HEK293 (cell line): Measurements from ENCODE around the gene TEX53.

Experiments used
- CTCF ChIA-PET: fragments of 350-600 bp; formaldehyde crosslinking; extraction: SDS; loops from one replicate; lab custom pipeline; 2021; ENCODE audit warnings: antibody characterized with exemption; lab: Yijun Ruan, JAX
- POLR2A ChIA-PET: fragments of 300-600 bp; formaldehyde crosslinking; extraction: SDS; loops from one replicate; lab custom pipeline; 2020; ENCODE audit warnings: antibody characterized with exemption, inconsistent platforms; lab: Yijun Ruan, JAX
- H3K27ac ChIP-seq: fragments of 200-500 bp; sonication (Bioruptor generic); 2 replicates; pipeline ENCODE4 v1.5.1; 2014; ENCODE audit warnings: low read depth, low read length, control low read depth, inconsistent platforms; ENCODE audit errors: extremely low read depth
- H3K36me3 ChIP-seq, 2 experiments: fragments of 200-500 bp in 1 of 2; sonication (Bioruptor generic) in 1 of 2; 1 replicate in 1 of 2; 2 replicates in 1 of 2; pipeline ENCODE4 v1.5.1; 2014 to 2017; ENCODE audit warnings: inconsistent platforms in 2 of 2, low read length in 2 of 2; ENCODE audit not compliant: control insufficient read depth in 2 of 2, insufficient read depth in 1 of 2
- H3K4me1 ChIP-seq: fragments of 200-500 bp; sonication (Bioruptor generic); 2 replicates; pipeline ENCODE4 v1.5.1; 2014; ENCODE audit warnings: mild to moderate bottlenecking, low read length, inconsistent platforms; ENCODE audit not compliant: control insufficient read depth, insufficient read depth
- H3K4me3 ChIP-seq: 2 replicates; pipeline ENCODE4 v1.5.1; 2011; ENCODE audit warnings: low read depth, mild to moderate bottlenecking, control low read depth, low read length, moderate library complexity
- H3K9me3 ChIP-seq: fragments of 200-500 bp; sonication (Bioruptor generic); 2 replicates; pipeline ENCODE4 v1.5.1; 2014; ENCODE audit warnings: low read depth, low read length, inconsistent platforms; ENCODE audit not compliant: control insufficient read depth, insufficient read depth
- AEBP2 ChIP-seq: fragments of 450-650 bp; formaldehyde crosslinking; IDR thresholded peaks from 2 replicates; pipeline ENCODE4 v1.5.1; 2016; ENCODE audit warnings: missing biosample characterization, missing genetic modification characterization, borderline replicate concordance
- FEZF1 ChIP-seq: fragments of 450-650 bp; formaldehyde crosslinking; IDR thresholded peaks from 2 replicates; pipeline ENCODE4 v1.5.1; 2016; ENCODE audit warnings: missing biosample characterization, missing genetic modification characterization
- SETDB1 ChIP-seq: IDR thresholded peaks from one replicate; pipeline ENCODE4 v1.6.1; 2017; ENCODE audit warnings: mild to moderate bottlenecking, low read length, moderate library complexity, mixed read lengths; ENCODE audit not compliant: insufficient read length
- SP2 ChIP-seq: fragments of 450-650 bp; formaldehyde crosslinking; IDR thresholded peaks from 2 replicates; pipeline ENCODE4 v1.5.1; 2016; ENCODE audit warnings: missing biosample characterization, missing genetic modification characterization
- TCF7L2 ChIP-seq: IDR thresholded peaks from 2 replicates; pipeline ENCODE4 v1.6.1; 2011; ENCODE audit warnings: low read depth, mild to moderate bottlenecking, inconsistent platforms, low read length, moderate library complexity, borderline replicate concordance
- ZBTB48 ChIP-seq: fragments of 450-650 bp; formaldehyde crosslinking; IDR thresholded peaks from 2 replicates; pipeline ENCODE4 v1.5.1; 2016; ENCODE audit warnings: missing biosample characterization, missing genetic modification characterization
- ZFP3 ChIP-seq: fragments of 450-650 bp; formaldehyde crosslinking; IDR thresholded peaks from 2 replicates; pipeline ENCODE4 v1.5.1; 2016; ENCODE audit warnings: low read depth, missing biosample characterization, missing genetic modification characterization
- ZNF132 ChIP-seq: fragments of 450-650 bp; formaldehyde crosslinking; IDR thresholded peaks from 2 replicates; pipeline ENCODE4 v1.5.1; 2017; ENCODE audit warnings: missing biosample characterization, missing genetic modification characterization, borderline replicate concordance
- ZNF133 ChIP-seq: fragments of 450-650 bp; formaldehyde crosslinking; IDR thresholded peaks from 2 replicates; pipeline ENCODE4 v1.5.1; 2016; ENCODE audit warnings: missing biosample characterization, missing genetic modification characterization
- ZNF202 ChIP-seq: fragments of 450-650 bp; formaldehyde crosslinking; IDR thresholded peaks from 2 replicates; pipeline ENCODE4 v1.5.1; 2016; ENCODE audit warnings: missing biosample characterization, missing genetic modification characterization, borderline replicate concordance
- ZNF26 ChIP-seq: fragments of 450-650 bp; formaldehyde crosslinking; IDR thresholded peaks from 2 replicates; pipeline ENCODE4 v1.5.1; 2016; ENCODE audit warnings: missing biosample characterization, missing genetic modification characterization
- ZNF350 ChIP-seq: fragments of 450-650 bp; formaldehyde crosslinking; IDR thresholded peaks from 2 replicates; pipeline ENCODE4 v1.5.0; 2017; ENCODE audit warnings: missing biosample characterization, mild to moderate bottlenecking, missing genetic modification characterization
- ZNF362 ChIP-seq: fragments of 450-650 bp; formaldehyde crosslinking; IDR thresholded peaks from 2 replicates; pipeline ENCODE4 v1.5.1; 2016; ENCODE audit warnings: missing biosample characterization, missing genetic modification characterization
- ZNF404 ChIP-seq: fragments of 450-650 bp; formaldehyde crosslinking; IDR thresholded peaks from 2 replicates; pipeline ENCODE4 v1.5.1; 2017; ENCODE audit warnings: missing biosample characterization, missing genetic modification characterization
- ZNF426 ChIP-seq: fragments of 450-650 bp; formaldehyde crosslinking; IDR thresholded peaks from 2 replicates; pipeline ENCODE4 v1.5.1; 2017; ENCODE audit warnings: missing biosample characterization, missing genetic modification characterization, mild to moderate bottlenecking, inconsistent platforms, moderate library complexity
- ZNF433 ChIP-seq: fragments of 450-650 bp; formaldehyde crosslinking; IDR thresholded peaks from 2 replicates; pipeline ENCODE4 v1.5.1; 2016; ENCODE audit warnings: missing biosample characterization, missing genetic modification characterization, low read depth
- ZNF580 ChIP-seq: fragments of 450-650 bp; formaldehyde crosslinking; IDR thresholded peaks from 2 replicates; pipeline ENCODE4 v1.5.1; 2016; ENCODE audit warnings: missing biosample characterization, missing genetic modification characterization
- ZNF600 ChIP-seq: fragments of 450-650 bp; formaldehyde crosslinking; IDR thresholded peaks from 2 replicates; pipeline ENCODE4 v1.5.1; 2016; ENCODE audit warnings: missing biosample characterization, missing genetic modification characterization
- ZNF707 ChIP-seq: fragments of 450-650 bp; formaldehyde crosslinking; IDR thresholded peaks from 2 replicates; pipeline ENCODE4 v1.5.1; 2016; ENCODE audit warnings: missing biosample characterization, missing genetic modification characterization
- ZNF76 ChIP-seq: fragments of 450-650 bp; formaldehyde crosslinking; IDR thresholded peaks from 2 replicates; pipeline ENCODE4; 2016; ENCODE audit warnings: low read depth, missing biosample characterization, missing genetic modification characterization, borderline replicate concordance
- ZNF776 ChIP-seq: fragments of 450-650 bp; formaldehyde crosslinking; IDR thresholded peaks from 2 replicates; pipeline ENCODE4 v1.5.0; 2017; ENCODE audit warnings: missing biosample characterization, missing genetic modification characterization, borderline replicate concordance
- ZSCAN16 ChIP-seq: fragments of 450-650 bp; formaldehyde crosslinking; IDR thresholded peaks from 2 replicates; pipeline ENCODE4 v1.5.1; 2016; ENCODE audit warnings: missing biosample characterization, missing genetic modification characterization
- ZXDB ChIP-seq: fragments of 450-650 bp; formaldehyde crosslinking; IDR thresholded peaks from 2 replicates; pipeline ENCODE4 v1.5.1; 2016; ENCODE audit warnings: missing biosample characterization, missing genetic modification characterization
- TF ChIP-seq, protein P1 (sequence below): fragments of 450-650 bp; formaldehyde crosslinking; IDR thresholded peaks from 2 replicates; pipeline ENCODE4 v1.5.1; 2017; ENCODE audit warnings: missing biosample characterization, missing genetic modification characterization
- TF ChIP-seq, protein P2 (sequence below): fragments of 450-650 bp; formaldehyde crosslinking; IDR thresholded peaks from 2 replicates; pipeline ENCODE4 v1.5.1; 2016; ENCODE audit warnings: missing biosample characterization, missing genetic modification characterization

Gene TEX53

GRCh38 chr9:114619191-114619761 is 38.3 kb downstream of the TEX53 start:
- peaks cover 0 to 18% of the 10 kb centered on the region in 2 experiments; a peak in 1 of 3 replicates for H3K36me3 ChIP-seq
- no peak for TF ChIP-seq ZNF26
- no peak for TF ChIP-seq ZNF76
- no peak for TF ChIP-seq SETDB1
- TF ChIP-seq, protein P1, sequence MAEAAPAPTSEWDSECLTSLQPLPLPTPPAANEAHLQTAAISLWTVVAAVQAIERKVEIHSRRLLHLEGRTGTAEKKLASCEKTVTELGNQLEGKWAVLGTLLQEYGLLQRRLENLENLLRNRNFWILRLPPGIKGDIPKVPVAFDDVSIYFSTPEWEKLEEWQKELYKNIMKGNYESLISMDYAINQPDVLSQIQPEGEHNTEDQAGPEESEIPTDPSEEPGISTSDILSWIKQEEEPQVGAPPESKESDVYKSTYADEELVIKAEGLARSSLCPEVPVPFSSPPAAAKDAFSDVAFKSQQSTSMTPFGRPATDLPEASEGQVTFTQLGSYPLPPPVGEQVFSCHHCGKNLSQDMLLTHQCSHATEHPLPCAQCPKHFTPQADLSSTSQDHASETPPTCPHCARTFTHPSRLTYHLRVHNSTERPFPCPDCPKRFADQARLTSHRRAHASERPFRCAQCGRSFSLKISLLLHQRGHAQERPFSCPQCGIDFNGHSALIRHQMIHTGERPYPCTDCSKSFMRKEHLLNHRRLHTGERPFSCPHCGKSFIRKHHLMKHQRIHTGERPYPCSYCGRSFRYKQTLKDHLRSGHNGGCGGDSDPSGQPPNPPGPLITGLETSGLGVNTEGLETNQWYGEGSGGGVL (tag by site-specific recombination): no peak
- no peak for TF ChIP-seq ZNF600 (tag by site-specific recombination)
- TF ChIP-seq ZNF580 (tag by site-specific recombination): no peak
- TF ChIP-seq AEBP2 (tag by site-specific recombination): no peak
- TF ChIP-seq ZNF133 (tag by site-specific recombination): no peak
- TF ChIP-seq SP2: no peak
- no peak for TF ChIP-seq ZNF426 (tag by site-specific recombination)
- TF ChIP-seq ZSCAN16: no peak
- no peak for TF ChIP-seq ZBTB48 (tag by site-specific recombination)
- TF ChIP-seq ZNF404 (tag by site-specific recombination): no peak
- TF ChIP-seq, all 188 proteins: peak for 0
- Histone ChIP-seq H3K9me3 (no peaks in the 10 kb centered on the region), H3K4me3 (no peak overlapping the region), H3K4me1 (no peaks in the 10 kb centered on the region), H3K27ac (no peak overlapping the region)
- CTCF ChIA-PET: interaction anchor here (0.7 to 1.0 kb wide), 2 partner anchors 18 to 185 kb away, joined by 3 to 4 read pairs; no protein-coding TSS in a partner anchor
- POLR2A ChIA-PET: interaction anchor here (1.4 kb wide), 1 partner anchor 32 kb away, joined by 6 read pairs; the partner anchor contains the start of gene ATP6V1G1

GRCh38 chr9:114616684-114617520 is 40.7 kb downstream of the TEX53 start:
- H3K27ac ChIP-seq: no peak overlapping the region
- CTCF ChIA-PET: interaction anchor here (0.6 to 0.7 kb wide), 3 partner anchors 25 to 514 kb away, joined by 3 read pairs; no protein-coding TSS in a partner anchor
- no peaks in the 10 kb centered on the region for H3K4me1 ChIP-seq
- H3K9me3 ChIP-seq: no peaks in the 10 kb centered on the region
- POLR2A ChIA-PET: interaction anchor here (1.8 kb wide), 1 partner anchor 29 kb away, joined by 6 read pairs; the partner anchor contains the start of gene ATP6V1G1
- no peak overlapping the region for H3K4me3 ChIP-seq
- H3K36me3 ChIP-seq: peaks cover 0 to 13% of the 10 kb centered on the region in 2 experiments; a peak in 1 of 3 replicates
- TF ChIP-seq ZNF776 (tag by site-specific recombination) (no peak), ZNF132 (tag by site-specific recombination) (no peak), ZSCAN16 (no peak), TCF7L2 (no peak), FEZF1 (tag by site-specific recombination) (no peak), ZNF362 (tag by site-specific recombination) (no peak), ZNF350 (tag by site-specific recombination) (no peak), ZNF707 (tag by site-specific recombination) (no peak), ZNF202 (no peak), ZFP3 (tag by site-specific recombination) (no peak), ZNF433 (no peak), ZXDB (no peak)
- TF ChIP-seq, protein P2, sequence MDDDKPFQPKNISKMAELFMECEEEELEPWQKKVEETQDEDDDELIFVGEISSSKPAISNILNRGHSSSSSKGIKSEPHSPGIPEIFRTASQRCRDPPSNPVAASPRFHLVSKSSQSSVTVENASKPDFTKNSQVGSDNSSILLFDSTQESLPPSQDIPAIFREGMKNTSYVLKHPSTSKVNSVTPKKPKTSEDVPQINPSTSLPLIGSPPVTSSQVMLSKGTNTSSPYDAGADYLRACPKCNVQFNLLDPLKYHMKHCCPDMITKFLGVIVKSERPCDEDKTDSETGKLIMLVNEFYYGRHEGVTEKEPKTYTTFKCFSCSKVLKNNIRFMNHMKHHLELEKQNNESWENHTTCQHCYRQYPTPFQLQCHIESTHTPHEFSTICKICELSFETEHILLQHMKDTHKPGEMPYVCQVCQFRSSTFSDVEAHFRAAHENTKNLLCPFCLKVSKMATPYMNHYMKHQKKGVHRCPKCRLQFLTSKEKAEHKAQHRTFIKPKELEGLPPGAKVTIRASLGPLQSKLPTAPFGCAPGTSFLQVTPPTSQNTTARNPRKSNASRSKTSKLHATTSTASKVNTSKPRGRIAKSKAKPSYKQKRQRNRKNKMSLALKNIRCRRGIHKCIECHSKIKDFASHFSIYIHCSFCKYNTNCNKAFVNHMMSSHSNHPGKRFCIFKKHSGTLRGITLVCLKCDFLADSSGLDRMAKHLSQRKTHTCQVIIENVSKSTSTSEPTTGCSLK: no peak
